Measurements from ENCODE around the gene TSC1.

TSC1 gene

DNA sequence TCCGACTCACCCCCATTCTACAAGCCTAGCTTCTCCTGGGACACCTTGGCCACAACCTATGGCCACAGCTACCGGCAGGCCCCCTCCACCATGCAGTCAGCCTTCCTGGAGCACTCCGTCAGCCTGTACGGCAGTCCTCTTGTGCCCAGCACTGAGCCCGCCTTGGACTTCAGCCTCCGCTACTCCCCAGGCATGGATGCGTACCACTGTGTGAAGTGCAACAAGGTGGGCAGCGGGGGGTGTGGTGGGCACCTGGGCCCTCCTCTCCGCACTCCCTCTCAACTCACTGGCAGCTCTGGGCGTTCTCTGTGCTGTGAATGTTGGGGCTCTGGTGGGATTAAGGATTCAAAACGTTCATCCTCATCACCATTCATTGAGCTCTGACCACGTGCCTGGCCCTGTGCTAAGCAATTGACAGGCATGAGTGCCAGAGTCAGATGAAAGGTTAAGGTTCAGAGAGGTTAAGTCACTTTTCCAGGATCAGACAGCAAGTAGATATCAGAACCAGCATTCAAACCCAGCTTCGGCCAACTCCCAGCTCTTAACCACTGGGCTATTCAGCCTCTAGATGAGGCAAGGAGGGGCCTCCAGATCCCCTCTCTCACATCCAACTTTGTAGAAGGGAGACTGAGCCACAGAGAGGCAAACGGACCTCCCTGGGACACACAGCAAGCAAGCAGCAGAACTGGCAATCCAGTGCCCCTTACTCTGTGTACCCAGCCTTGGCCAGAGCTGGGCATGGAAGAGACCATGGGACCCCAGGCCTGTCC is 44.0 kb upstream of the TSC1 start:
- TF ChIP-seq EZH2 (IDR thresholded peaks at IDR 0.05) (no peak), FOXP2 (optimal IDR thresholded peaks at IDR 0.05; ENCODE audit: control extremely low read depth, extremely low read length, insufficient read depth) (no peak), POLR2AphosphoS5 (IDR thresholded peaks at IDR 0.05; ENCODE audit: borderline replicate concordance, low read depth, low read length) (no peak)
- Histone ChIP-seq H3K36me3 (ENCODE audit: insufficient read depth, low read length) (no peaks in the 10 kb centered on the region), H3K4me3 (no peak overlapping the region), H3K9ac (ENCODE audit: insufficient read length) (no peak overlapping the region), H3K27ac (no peak overlapping the region), H3K9me3 (ENCODE audit: low read depth, low read length) (no peaks in the 10 kb centered on the region)
- no peak for DNase-seq (ENCODE audit: low read depth, low spot score)

DNA sequence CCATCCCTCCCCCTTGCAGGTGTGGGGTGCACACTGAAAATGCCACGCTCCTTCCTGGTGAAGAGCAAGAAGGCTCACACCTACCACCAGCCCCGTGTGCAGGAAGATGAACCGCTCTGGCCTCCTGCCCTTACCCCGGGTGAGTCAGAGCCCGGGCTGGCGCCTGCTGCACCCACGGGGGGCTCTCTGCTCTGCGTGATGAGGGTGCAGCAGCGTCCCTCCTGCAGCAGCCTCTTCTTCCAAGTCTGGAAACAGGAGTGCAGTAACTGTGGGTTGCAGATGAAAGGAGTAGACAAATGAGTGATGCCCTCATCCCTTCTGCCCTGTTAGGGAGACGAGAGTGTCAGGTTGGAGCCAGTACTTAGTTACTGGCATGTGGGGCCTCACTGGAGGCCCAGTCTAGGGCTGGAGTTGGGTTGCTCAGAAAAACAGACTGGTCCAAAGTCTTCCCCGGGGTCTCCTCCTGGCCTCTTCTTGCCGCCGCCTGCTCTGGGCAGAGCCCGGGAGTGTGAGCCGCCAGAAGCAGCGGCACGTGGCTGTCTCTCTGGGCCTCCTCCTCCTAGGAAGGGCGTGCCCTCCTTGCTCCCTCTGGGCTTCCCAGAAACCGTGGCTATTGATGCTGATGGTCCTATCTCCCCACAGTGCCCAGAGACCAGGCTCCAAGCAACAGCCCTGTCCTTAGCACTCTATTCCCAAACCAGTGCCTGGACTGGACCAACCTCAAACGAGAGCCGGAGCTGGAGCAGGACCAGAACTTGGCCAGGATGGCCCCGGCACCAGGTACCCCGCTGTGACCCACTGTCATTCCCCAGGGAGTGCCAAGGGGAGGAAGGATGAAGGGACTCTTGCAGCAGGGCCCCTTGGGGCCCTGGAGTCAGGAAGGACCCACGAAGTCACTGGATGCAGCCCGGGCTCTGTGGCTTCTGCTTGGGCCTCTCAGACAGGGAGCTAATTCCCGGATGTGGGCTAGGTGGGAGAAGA is 42.5 kb upstream of the TSC1 start:
- H3K9ac ChIP-seq (ENCODE audit: insufficient read length): no peak overlapping the region
- H3K9me3 ChIP-seq (ENCODE audit: low read depth, low read length): no peaks in the 10 kb centered on the region

DNA sequence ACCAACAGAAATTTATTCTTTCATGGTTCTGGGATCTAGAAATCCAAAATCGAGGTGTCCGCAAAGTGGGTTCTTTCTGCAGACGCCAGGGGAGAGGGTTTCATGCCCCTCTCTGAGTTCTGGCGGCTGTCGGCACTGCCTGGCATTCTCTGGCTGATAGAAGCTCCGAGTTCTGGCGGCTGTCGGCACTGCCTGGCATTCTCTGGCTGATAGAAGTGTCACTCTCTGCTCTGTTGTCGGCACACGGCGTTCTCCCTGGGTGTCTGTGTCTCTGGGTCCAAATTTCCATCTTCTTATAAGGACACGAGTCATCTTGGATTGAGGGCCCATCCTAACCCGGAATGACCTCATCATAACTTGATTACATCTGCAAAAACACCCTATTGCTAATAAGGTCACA is 41.7 kb upstream of the TSC1 start:
- H3K36me3 ChIP-seq (ENCODE audit: insufficient read depth, low read length): no peaks in the 10 kb centered on the region
- no peak overlapping the region for H3K4me3 ChIP-seq
- TF ChIP-seq FOXP2 (optimal IDR thresholded peaks at IDR 0.05; ENCODE audit: control extremely low read depth, extremely low read length, insufficient read depth) (no peak), EZH2 (IDR thresholded peaks at IDR 0.05) (peak; percentile 63)
- H3K27ac ChIP-seq: no peak overlapping the region
- DNase-seq (ENCODE audit: low read depth, low spot score): no peak
- no peak overlapping the region for H3K9ac ChIP-seq (ENCODE audit: insufficient read length)
- no peaks in the 10 kb centered on the region for H3K9me3 ChIP-seq (ENCODE audit: low read depth, low read length)

More for the DNA sequence above, 42.5 kb upstream of the TSC1 start:
- no peak for TF ChIP-seq EZH2 (IDR thresholded peaks at IDR 0.05)
- TF ChIP-seq POLR2AphosphoS5 (IDR thresholded peaks at IDR 0.05; ENCODE audit: borderline replicate concordance, low read depth, low read length): no peak
- no peak for TF ChIP-seq FOXP2 (optimal IDR thresholded peaks at IDR 0.05; ENCODE audit: control extremely low read depth, extremely low read length, insufficient read depth)
- no peak overlapping the region for H3K27ac ChIP-seq
- no peak overlapping the region for H3K4me3 ChIP-seq
- DNase-seq (ENCODE audit: low read depth, low spot score): no peak
- no peaks in the 10 kb centered on the region for H3K36me3 ChIP-seq (ENCODE audit: insufficient read depth, low read length)

DNA sequence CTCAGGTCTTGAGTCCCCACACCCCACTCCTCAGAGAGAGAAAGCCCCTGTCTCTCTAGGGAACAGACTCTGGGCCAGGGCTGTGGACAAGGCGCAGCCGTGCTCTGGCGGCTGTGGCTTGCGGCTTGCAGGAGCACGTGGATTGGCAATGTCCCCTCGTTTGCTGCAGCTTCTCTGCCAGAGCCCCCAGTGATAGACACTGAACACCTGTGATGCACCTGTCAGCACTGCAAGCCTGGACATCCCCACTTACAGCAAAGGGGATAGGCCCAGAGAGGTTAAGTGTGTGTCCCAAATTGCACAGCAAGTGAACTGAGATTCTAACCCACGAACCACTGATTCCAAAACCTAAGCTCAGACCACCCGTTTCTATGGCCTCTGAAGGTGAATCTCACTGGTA is 41.1 kb upstream of the TSC1 start:
- Histone ChIP-seq H3K9me3 (ENCODE audit: low read depth, low read length) (no peaks in the 10 kb centered on the region), H3K4me3 (no peak overlapping the region), H3K9ac (ENCODE audit: insufficient read length) (no peak overlapping the region), H3K36me3 (ENCODE audit: insufficient read depth, low read length) (no peaks in the 10 kb centered on the region), H3K27ac (no peak overlapping the region)
- DNase-seq (ENCODE audit: low read depth, low spot score): no peak
- no peak for TF ChIP-seq FOXP2 (optimal IDR thresholded peaks at IDR 0.05; ENCODE audit: control extremely low read depth, extremely low read length, insufficient read depth)
- TF ChIP-seq POLR2AphosphoS5 (IDR thresholded peaks at IDR 0.05; ENCODE audit: borderline replicate concordance, low read depth, low read length): no peak
- TF ChIP-seq EZH2 (IDR thresholded peaks at IDR 0.05): no peak

DNA sequence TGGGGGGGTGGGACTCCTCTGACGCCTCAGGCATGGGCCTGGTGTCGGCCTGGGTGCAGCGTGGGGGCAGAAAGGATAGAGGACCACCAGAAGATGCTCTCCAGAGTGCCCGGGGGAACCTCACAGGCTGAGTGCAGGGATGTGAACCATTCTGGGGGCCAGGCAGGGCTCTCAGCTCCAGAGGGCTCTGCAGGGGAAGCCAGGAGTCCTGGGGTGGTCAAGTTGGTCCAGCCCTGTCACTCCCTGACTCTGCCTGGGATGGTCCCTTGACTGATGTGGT is 40.6 kb upstream of the TSC1 start:
- H3K27ac ChIP-seq: no peak overlapping the region
- H3K4me3 ChIP-seq: no peak overlapping the region
- no peak overlapping the region for H3K9ac ChIP-seq (ENCODE audit: insufficient read length)
- H3K9me3 ChIP-seq (ENCODE audit: low read depth, low read length): no peaks in the 10 kb centered on the region
- TF ChIP-seq FOXP2 (optimal IDR thresholded peaks at IDR 0.05; ENCODE audit: control extremely low read depth, extremely low read length, insufficient read depth): no peak
- TF ChIP-seq EZH2 (IDR thresholded peaks at IDR 0.05): no peak
- TF ChIP-seq POLR2AphosphoS5 (IDR thresholded peaks at IDR 0.05; ENCODE audit: borderline replicate concordance, low read depth, low read length): no peak
- no peaks in the 10 kb centered on the region for H3K36me3 ChIP-seq (ENCODE audit: insufficient read depth, low read length)
- DNase-seq (ENCODE audit: low read depth, low spot score): no peak

DNA sequence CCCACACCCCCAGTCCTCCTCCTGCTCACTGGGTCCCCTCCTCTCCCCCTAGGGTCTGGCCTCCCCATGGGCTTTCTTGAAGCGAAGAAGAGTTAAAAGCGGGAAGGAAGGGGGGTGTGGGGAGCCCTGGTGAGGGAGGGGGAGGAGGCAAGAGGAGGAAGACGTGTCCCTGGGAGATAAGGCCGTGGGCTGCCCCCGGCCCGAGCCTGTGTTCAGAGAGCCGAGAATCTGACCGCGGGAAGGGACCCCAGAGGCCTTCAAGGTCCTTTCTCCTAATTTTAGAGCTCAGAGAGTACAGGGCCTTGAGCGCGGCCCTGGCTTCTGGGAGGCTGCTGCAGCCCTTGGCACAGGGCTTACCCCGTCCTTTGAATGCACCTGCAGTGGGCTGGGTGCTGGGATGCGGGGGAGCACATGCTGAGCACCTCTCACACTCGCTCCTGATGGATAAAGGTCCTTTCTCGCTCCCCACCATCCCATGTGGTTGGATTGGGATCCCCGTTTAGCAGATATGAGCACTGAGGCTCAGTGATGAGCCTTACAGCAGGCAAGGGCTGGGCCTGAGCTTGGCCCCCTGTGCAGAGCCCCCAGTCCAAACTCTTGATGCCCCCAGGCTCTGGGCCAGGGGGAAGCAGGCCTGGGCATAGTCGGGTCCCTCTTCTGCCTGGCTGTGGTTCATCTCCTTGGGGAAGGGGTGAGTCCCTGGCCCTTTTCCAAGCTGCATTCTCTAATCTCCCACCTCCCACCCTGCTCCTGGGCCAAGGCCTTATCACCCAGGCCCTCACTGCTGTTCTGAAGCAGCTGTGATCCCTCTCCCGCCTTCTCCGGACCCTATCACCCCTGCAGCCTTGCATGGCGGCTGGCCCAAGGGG is 40.0 kb upstream of the TSC1 start:
- no peaks in the 10 kb centered on the region for H3K9me3 ChIP-seq (ENCODE audit: low read depth, low read length)
- H3K4me3 ChIP-seq: no peak overlapping the region
- H3K36me3 ChIP-seq (ENCODE audit: insufficient read depth, low read length): no peaks in the 10 kb centered on the region
- no peak for DNase-seq (ENCODE audit: low read depth, low spot score)
- H3K27ac ChIP-seq: no peak overlapping the region
- no peak overlapping the region for H3K9ac ChIP-seq (ENCODE audit: insufficient read length)
- TF ChIP-seq EZH2 (IDR thresholded peaks at IDR 0.05): no peak
- no peak for TF ChIP-seq POLR2AphosphoS5 (IDR thresholded peaks at IDR 0.05; ENCODE audit: borderline replicate concordance, low read depth, low read length)
- no peak for TF ChIP-seq FOXP2 (optimal IDR thresholded peaks at IDR 0.05; ENCODE audit: control extremely low read depth, extremely low read length, insufficient read depth)

DNA sequence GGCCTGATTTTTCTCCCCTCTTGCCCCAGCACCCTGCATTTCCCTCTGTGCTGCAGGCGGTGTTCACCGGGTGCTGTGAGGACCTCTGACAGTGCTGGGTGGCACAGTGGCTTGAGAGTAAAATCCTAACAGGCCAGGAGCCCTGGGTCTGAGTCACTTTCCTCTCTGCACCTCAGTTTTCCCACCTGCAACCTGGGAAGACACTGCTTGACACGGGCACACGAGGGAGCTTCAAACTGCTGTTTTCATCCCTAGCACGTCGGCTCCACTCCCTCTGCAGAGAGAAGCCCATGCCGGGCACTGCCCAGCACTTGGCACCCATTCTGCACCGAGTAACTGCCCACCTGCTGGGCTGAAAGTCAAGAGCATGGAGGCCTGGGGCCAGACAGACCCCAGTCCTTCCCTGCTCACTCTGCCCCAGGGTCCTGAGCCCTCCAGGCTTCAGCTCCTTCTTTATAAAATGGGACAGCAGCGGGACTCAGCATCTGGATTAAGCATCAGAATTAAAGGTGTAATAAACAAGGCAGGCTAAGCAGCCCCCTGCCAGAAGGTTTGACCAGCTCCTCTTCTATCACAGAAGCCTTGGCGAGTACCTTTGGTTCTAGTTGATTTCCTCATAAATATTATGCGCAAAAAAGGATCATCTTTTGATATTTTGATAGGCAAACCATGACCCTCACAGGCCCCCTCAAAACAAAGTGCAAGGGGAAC is 39.2 kb upstream of the TSC1 start:
- Histone ChIP-seq H3K9me3 (ENCODE audit: low read depth, low read length) (no peaks in the 10 kb centered on the region), H3K4me3 (no peak overlapping the region), H3K36me3 (ENCODE audit: insufficient read depth, low read length) (no peaks in the 10 kb centered on the region), H3K27ac (no peak overlapping the region), H3K9ac (ENCODE audit: insufficient read length) (no peak overlapping the region)
- TF ChIP-seq EZH2 (IDR thresholded peaks at IDR 0.05) (no peak), POLR2AphosphoS5 (IDR thresholded peaks at IDR 0.05; ENCODE audit: borderline replicate concordance, low read depth, low read length) (no peak), FOXP2 (optimal IDR thresholded peaks at IDR 0.05; ENCODE audit: control extremely low read depth, extremely low read length, insufficient read depth) (no peak)
- no peak for DNase-seq (ENCODE audit: low read depth, low spot score)
